ENCODE measurements around the gene NRL.

DNA sequence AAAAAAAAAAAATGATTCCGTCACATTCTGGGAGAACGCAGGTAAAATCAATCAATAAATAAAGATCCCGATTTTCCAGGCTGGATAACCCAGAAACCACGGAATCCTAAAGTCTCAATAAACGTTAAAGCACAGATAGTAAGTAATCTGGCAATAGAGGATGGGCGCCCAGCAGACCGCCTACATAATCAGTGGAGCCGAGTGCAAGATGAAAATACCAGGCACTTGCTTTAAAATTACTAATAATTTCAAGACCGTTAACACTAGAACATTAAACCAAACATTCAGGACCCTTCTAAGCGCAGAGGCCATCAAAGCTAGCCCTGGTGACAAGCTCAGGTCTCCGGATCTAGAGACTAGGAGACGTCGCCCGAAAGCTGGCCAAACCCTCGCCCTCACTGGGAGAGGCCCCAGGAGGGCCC lies 1.4 kb downstream of the NRL start:
- TF ChIP-seq TAF1 (IDR thresholded peaks at IDR 0.05; ENCODE audit: low read depth, low read length) (no peak), POLR2AphosphoS5 (IDR thresholded peaks at IDR 0.05; ENCODE audit: low read depth, low read length) (no peak), POLR2A (IDR thresholded peaks at IDR 0.05; ENCODE audit: low read depth, low read length) (no peak), POU2F2 (IDR thresholded peaks at IDR 0.05; ENCODE audit: low read depth, low read length) (no peak), PAX5 (IDR thresholded peaks at IDR 0.05; ENCODE audit: insufficient read depth, low read length, severe bottlenecking) (no peak), SPI1 (IDR thresholded peaks at IDR 0.05; ENCODE audit: low read depth, low read length) (no peak)
